OCI-LY3 (cell line): ENCODE results near the gene PAF1.

ENCODE experiments used
- H2AFZ ChIP-seq: fragments of 200-600, 300-600 bp; shearing (Covaris generic); 2 replicates; pipeline ENCODE4 v1.6.0; 2014; ENCODE audit warnings: antibody characterized with exemption, low read depth, low read length
- H3K27ac ChIP-seq: fragments of 200-600, 300-600 bp; sonication (generic); 2 replicates; pipeline ENCODE4 v1.5.1; 2014; ENCODE audit warnings: mild to moderate bottlenecking, low read length, moderate library complexity, mixed read lengths
- H3K27me3 ChIP-seq: fragments of 200-600, 300-600 bp; sonication (generic); 2 replicates; pipeline ENCODE4 v1.6.1; 2014; ENCODE audit warnings: low read depth, low read length, mixed read lengths
- H3K36me3 ChIP-seq: fragments of 200-600, 300-600 bp; sonication (generic); replicated peaks from 2 replicates; pipeline ENCODE3; 2014; ENCODE audit warnings: low read depth, low read length, mixed read lengths
- H3K4me1 ChIP-seq: fragments of 300-600, 200-600 bp; sonication (generic); 2 replicates; pipeline ENCODE4 v1.6.1; 2014; ENCODE audit warnings: low read length, mixed read lengths
- H3K4me2 ChIP-seq: fragments of 200-600, 300-600 bp; sonication (generic); 2 replicates; pipeline ENCODE4 v1.6.1; 2014; ENCODE audit warnings: low read length, mixed read lengths
- H3K4me3 ChIP-seq: fragments of 300-600, 200-600 bp; sonication (generic); 2 replicates; pipeline ENCODE4 v1.5.1; 2014; ENCODE audit warnings: antibody characterized with exemption, mild to moderate bottlenecking, low read length, moderate library complexity
- H3K79me2 ChIP-seq: fragments of 300-600, 200-600 bp; shearing (Covaris generic); 2 replicates; pipeline ENCODE4 v1.6.1; 2014; ENCODE audit warnings: mild to moderate bottlenecking, low read length, mixed read lengths
- H3K9ac ChIP-seq: fragments of 300-600, 200-600 bp; shearing (Covaris generic); 2 replicates; pipeline ENCODE4 v1.6.0; 2014; ENCODE audit warnings: mild to moderate bottlenecking, low read length, moderate library complexity
- H3K9me3 ChIP-seq: fragments of 200-600, 300-600 bp; shearing (Covaris generic); 2 replicates; pipeline ENCODE4 v1.6.1; 2014; ENCODE audit warnings: low read length, mixed read lengths; ENCODE audit not compliant: insufficient read depth
- H4K20me1 ChIP-seq: fragments of 200-600, 300-600 bp; sonication (generic); 2 replicates; pipeline ENCODE4 v1.6.1; 2016; ENCODE audit warnings: low read length, mixed read lengths; ENCODE audit not compliant: insufficient read depth
- CTCF ChIP-seq: fragments of 200-600, 300-600 bp; sonication (generic); IDR thresholded peaks from 2 replicates; pipeline ENCODE4 v1.5.1; 2014; ENCODE audit warnings: antibody characterized with exemption, low read length, low read depth
- EZH2phosphoT487 ChIP-seq: fragments of 200-600 bp; shearing (Covaris generic); IDR thresholded peaks from 2 replicates; pipeline ENCODE4 v1.6.1; 2018; ENCODE audit warnings: antibody characterized with exemption, mixed run types, low read depth

The PAF1 gene

GRCh38 chr19:39422020-39422419 is 31.1 kb upstream of the PAF1 start:
- Histone ChIP-seq H3K4me2 (no peak overlapping the region), H3K4me1 (no peaks in the 10 kb centered on the region), H3K4me3 (no peak overlapping the region), H3K27me3 (no peaks in the 10 kb centered on the region), H3K9me3 (no peaks in the 10 kb centered on the region), H3K79me2 (no peaks in the 10 kb centered on the region), H3K27ac (no peak overlapping the region), H4K20me1 (peaks cover 4% of the 10 kb centered on the region; the same call in 1 of the 2 replicates), H3K9ac (no peak overlapping the region), H2AFZ (no peak overlapping the region), H3K36me3 (peaks cover 39% of the 10 kb centered on the region)
- TF ChIP-seq EZH2phosphoT487, result no peak
- no peak for TF ChIP-seq CTCF

- H3K9ac ChIP-seq, result no peak overlapping the region
- no peaks in the 10 kb centered on the region for H3K4me1 ChIP-seq
- H3K79me2 ChIP-seq, result no peaks in the 10 kb centered on the region
- no peak overlapping the region for H3K4me2 ChIP-seq
- no peaks in the 10 kb centered on the region for H3K27me3 ChIP-seq
- no peaks in the 10 kb centered on the region for H4K20me1 ChIP-seq
- H3K36me3 ChIP-seq, result peaks cover 44% of the 10 kb centered on the region
- no peak overlapping the region for H3K4me3 ChIP-seq
- no peak overlapping the region for H3K27ac ChIP-seq
- H2AFZ ChIP-seq, result no peak overlapping the region
- no peak for TF ChIP-seq EZH2phosphoT487
- no peak for TF ChIP-seq CTCF
- H3K9me3 ChIP-seq, result no peaks in the 10 kb centered on the region
Measured at GRCh38 chr19:39420769-39421168, 29.9 kb upstream of the PAF1 start.

GRCh38 chr19:39419003-39419402 is 28.1 kb upstream of the PAF1 start:
- Histone ChIP-seq H3K4me2 (no peak overlapping the region), H3K4me1 (peaks cover 5% of the 10 kb centered on the region), H2AFZ (no peak overlapping the region), H4K20me1 (peaks cover 7% of the 10 kb centered on the region; the same call in 1 of the 2 replicates), H3K4me3 (no peak overlapping the region), H3K27ac (no peak overlapping the region), H3K79me2 (peaks cover 7% of the 10 kb centered on the region), H3K36me3 (peaks cover 49% of the 10 kb centered on the region), H3K9me3 (no peaks in the 10 kb centered on the region), H3K27me3 (no peaks in the 10 kb centered on the region), H3K9ac (no peak overlapping the region)
- TF ChIP-seq EZH2phosphoT487 (no peak), CTCF (no peak)

- H3K4me2 ChIP-seq, result no peak overlapping the region
- peaks cover 9% of the 10 kb centered on the region for H3K4me1 ChIP-seq
- H3K4me3 ChIP-seq, result no peak overlapping the region
- H2AFZ ChIP-seq, result no peak overlapping the region
- no peak for TF ChIP-seq EZH2phosphoT487
- no peak for TF ChIP-seq CTCF
- H3K27me3 ChIP-seq, result no peaks in the 10 kb centered on the region
- peaks cover 39% of the 10 kb centered on the region for H3K36me3 ChIP-seq
- H4K20me1 ChIP-seq, result peaks cover 7% of the 10 kb centered on the region; the same call in 1 of the 2 replicates
- no peak overlapping the region for H3K9ac ChIP-seq
- peaks cover 18% of the 10 kb centered on the region for H3K79me2 ChIP-seq
- no peaks in the 10 kb centered on the region for H3K9me3 ChIP-seq
- H3K27ac ChIP-seq, result no peak overlapping the region
Measured at GRCh38 chr19:39417463-39418181, 26.7 kb upstream of the PAF1 start.
